Neural crest cell (in vitro differentiated cells): ENCODE measurements around the gene SYT14. TPM values are rescaled to one million over a fixed set of nuclear protein-coding genes. Genes with fewer than 3 reads are reported as not detected.

Experiments
- DNase-seq: peaks from one replicate; pipeline ENCODE4 v3.0.0; 2021; ENCODE audit warnings: low read depth, mixed read lengths, low spot score
- H3K27ac Mint-ChIP-seq: one replicate; pipeline ENCODE4 v1.8.0; 2021; ENCODE audit warnings: mild to moderate bottlenecking, mixed read lengths; ENCODE audit not compliant: unreplicated experiment
- H3K27me3 Mint-ChIP-seq: 2 replicates; pipeline ENCODE4 v1.8.0; 2021; ENCODE audit warnings: low read depth, mild to moderate bottlenecking, mixed read lengths
- H3K36me3 Mint-ChIP-seq: 2 replicates; pipeline ENCODE4 v1.8.0; 2021; ENCODE audit warnings: low read depth, mild to moderate bottlenecking, mixed read lengths
- H3K4me1 Mint-ChIP-seq: 2 replicates; pipeline ENCODE4 v1.8.0; 2021; ENCODE audit warnings: mixed read lengths
- H3K4me3 Mint-ChIP-seq: one replicate; pipeline ENCODE4 v1.8.0; 2021; ENCODE audit warnings: mild to moderate bottlenecking, mixed read lengths
- H3K9me3 Mint-ChIP-seq: 2 replicates; pipeline ENCODE4 v1.8.0; 2021; ENCODE audit warnings: mixed read lengths
- CTCF ChIP-seq: fragments of 200-600 bp; sonication (generic); conservative IDR thresholded peaks from 2 replicates; pipeline ENCODE4 v1.5.0; 2021; ENCODE audit warnings: antibody characterized with exemption, mild to moderate bottlenecking
- total RNA-seq: library from RNA; stranded (reverse); gene quantifications from 2 replicates; pipeline ENCODE4 v1.2.1, GENCODE V29; 2021

The SYT14 gene
- total RNA-seq, 1 donor from 2014 or later: 3.6 TPM

DNA sequence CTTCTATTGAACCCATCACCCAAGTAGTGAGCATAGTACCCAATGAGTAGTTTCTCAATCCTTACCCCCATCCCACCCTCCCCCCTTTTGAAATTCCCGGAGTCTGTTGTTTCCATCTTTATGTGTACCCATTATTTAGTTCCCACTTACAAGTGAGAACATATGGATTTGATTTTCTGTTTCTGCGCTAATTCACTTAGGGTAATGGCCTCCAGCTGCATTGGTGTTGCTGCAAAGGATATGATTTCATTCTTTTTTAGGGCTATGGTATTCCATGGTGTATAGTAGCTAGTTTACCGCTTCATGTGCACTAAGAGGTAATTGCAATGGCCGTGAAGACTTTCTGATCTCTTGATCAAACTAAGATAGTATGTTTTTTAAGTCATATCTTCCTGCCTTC lies 187.1 kb downstream of the SYT14 start:
- no peaks in the 10 kb centered on the region for H3K9me3 Mint-ChIP-seq
- no peaks in the 10 kb centered on the region for H3K4me1 Mint-ChIP-seq
- DNase-seq: no peak
- no peaks in the 10 kb centered on the region for H3K27me3 Mint-ChIP-seq
- no peak overlapping the region for H3K4me3 Mint-ChIP-seq
- TF ChIP-seq CTCF: no peak
- H3K36me3 Mint-ChIP-seq: no peaks in the 10 kb centered on the region
- no peak overlapping the region for H3K27ac Mint-ChIP-seq

DNA sequence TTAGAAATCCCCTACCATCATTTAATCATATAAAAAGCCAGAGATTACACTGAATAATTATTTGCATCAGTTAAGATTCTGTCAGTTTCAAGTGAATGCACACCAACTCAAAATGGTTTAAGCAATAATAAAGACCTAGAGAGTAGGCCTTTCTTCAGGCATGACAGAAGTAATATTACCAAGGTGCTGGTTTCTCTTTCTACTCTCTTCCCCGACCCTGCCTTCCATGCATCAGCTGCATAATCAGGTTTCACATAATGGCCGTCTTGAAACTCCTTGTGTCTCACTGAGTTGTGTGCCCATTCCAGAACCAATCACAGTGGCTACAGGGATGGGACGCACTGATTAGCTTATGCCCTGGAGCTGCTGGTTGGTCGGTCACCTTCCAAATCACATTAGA lies 191.1 kb downstream of the SYT14 start:
- no peaks in the 10 kb centered on the region for H3K4me1 Mint-ChIP-seq
- H3K36me3 Mint-ChIP-seq: no peaks in the 10 kb centered on the region
- H3K27ac Mint-ChIP-seq: no peak overlapping the region
- no peak overlapping the region for H3K4me3 Mint-ChIP-seq
- no peaks in the 10 kb centered on the region for H3K27me3 Mint-ChIP-seq
- no peak for DNase-seq
- no peak for TF ChIP-seq CTCF
- H3K9me3 Mint-ChIP-seq: no peaks in the 10 kb centered on the region

GRCh38 chr1:210129759-210130158 lies 191.7 kb downstream of the SYT14 start:
- Mint-ChIP-seq H3K27ac (no peak overlapping the region), H3K9me3 (no peaks in the 10 kb centered on the region), H3K27me3 (no peaks in the 10 kb centered on the region), H3K4me1 (no peaks in the 10 kb centered on the region), H3K4me3 (no peak overlapping the region), H3K36me3 (no peaks in the 10 kb centered on the region)
- no peak for TF ChIP-seq CTCF
- DNase-seq: no peak

DNA sequence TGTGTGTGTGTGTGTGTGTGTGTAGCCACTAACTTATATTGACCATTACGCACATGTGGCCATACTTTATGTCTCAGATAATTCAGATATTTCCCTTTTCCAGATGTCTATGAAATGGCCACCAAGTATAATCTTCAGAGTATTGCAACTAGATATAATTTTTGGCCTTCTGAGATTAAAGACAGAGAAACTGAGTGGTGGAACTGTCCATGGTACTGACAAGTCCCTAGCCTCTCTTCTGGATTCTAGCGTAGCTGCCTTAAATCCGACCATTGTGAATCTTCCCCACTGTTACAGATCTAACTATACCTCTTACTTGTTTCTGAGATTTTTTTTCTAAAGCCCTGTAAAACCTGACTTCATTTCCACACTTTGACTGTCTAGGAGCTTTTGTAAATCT lies 194.6 kb downstream of the SYT14 start:
- Mint-ChIP-seq H3K4me1 (no peaks in the 10 kb centered on the region), H3K4me3 (no peak overlapping the region), H3K27me3 (no peaks in the 10 kb centered on the region), H3K9me3 (no peaks in the 10 kb centered on the region), H3K27ac (no peak overlapping the region), H3K36me3 (no peaks in the 10 kb centered on the region)
- peak; percentile 25 for DNase-seq
- TF ChIP-seq CTCF: no peak

- Mint-ChIP-seq H3K4me1 (no peaks in the 10 kb centered on the region), H3K27me3 (no peaks in the 10 kb centered on the region), H3K9me3 (peaks cover 3% of the 10 kb centered on the region), H3K27ac (no peak overlapping the region), H3K4me3 (no peak overlapping the region), H3K36me3 (peaks cover 6% of the 10 kb centered on the region)
- TF ChIP-seq CTCF: peak; percentile 85
- DNase-seq: peak; percentile 79
These were observed 205.5 kb downstream of the SYT14 start for GRCh38 chr1:210143465-210144062.
